Measurements from ENCODE around the gene KIAA0513.

Gene KIAA0513

DNA sequence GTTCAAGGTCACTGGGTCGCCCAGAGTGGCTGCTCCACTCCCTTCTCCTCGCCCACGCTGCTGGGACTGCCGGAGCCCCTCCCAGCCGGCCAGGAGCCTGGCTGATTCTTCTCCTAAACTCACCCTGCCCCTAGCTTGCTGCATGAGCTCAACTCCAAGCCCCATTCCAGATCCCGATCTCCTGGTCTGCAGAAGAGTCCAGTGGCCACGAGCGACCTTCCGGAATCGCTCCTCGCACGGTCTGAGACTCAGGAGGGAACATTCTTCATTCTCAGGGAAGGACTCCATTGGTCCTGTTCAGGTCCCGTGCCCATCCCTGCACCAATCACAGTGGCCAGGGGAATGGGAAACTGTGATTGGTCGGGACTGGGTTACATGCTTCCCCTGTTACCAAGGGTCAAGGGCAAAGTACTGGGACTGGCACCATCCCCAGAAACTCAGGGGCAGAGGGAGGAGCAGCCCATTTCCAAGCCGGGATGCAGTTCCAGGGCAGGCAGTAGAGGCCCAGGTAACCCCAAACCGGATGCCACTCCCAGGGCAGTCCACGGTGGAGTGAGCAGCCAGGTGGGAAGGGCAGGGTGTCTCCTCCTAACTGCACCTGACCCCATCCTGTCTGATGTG lies 109.2 kb downstream of the KIAA0513 start:
- DNase-seq (ENCODE audit: low spot score): no peak

GRCh38 chr16:85137323-85138072 lies 109.9 kb downstream of the KIAA0513 start:
- DNase-seq (ENCODE audit: low spot score): no peak

DNA sequence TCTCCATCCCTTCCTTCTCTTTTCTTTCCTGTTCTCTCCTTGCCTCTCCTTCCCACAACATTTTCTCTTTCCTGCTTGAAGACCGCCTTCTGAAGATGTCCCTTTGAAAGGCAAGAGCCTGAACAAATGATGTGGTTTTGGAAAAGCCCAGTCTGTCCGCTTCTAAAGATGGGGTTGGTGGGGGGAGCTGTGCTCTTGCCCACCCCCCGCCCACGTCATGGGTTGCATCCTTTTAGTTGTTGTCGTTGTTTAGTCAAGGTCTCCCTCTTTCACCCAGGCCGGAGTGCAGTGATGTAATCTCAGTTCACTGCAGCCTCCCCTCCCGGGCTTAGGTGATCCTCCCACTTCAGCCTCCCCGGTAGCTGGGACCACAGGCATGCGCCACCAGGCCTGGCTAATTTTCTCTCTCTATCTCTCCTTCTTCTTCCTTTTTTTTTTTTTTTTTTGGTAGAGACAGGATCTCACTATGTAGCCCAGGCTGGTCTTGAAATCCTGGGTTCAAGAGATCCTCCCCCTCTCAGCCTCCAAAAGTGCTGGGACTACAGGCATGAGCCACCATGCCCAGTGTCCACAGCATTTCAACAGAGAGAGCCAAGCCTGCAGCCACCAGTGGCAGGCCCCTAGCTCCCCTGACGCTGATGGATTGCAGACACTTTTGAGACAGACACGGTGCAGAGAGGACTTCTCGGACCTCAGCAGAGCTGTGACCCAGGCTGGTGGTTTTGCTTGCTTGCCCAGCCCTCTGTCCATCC lies 110.7 kb downstream of the KIAA0513 start:
- no peak for DNase-seq (ENCODE audit: low spot score)

DNA sequence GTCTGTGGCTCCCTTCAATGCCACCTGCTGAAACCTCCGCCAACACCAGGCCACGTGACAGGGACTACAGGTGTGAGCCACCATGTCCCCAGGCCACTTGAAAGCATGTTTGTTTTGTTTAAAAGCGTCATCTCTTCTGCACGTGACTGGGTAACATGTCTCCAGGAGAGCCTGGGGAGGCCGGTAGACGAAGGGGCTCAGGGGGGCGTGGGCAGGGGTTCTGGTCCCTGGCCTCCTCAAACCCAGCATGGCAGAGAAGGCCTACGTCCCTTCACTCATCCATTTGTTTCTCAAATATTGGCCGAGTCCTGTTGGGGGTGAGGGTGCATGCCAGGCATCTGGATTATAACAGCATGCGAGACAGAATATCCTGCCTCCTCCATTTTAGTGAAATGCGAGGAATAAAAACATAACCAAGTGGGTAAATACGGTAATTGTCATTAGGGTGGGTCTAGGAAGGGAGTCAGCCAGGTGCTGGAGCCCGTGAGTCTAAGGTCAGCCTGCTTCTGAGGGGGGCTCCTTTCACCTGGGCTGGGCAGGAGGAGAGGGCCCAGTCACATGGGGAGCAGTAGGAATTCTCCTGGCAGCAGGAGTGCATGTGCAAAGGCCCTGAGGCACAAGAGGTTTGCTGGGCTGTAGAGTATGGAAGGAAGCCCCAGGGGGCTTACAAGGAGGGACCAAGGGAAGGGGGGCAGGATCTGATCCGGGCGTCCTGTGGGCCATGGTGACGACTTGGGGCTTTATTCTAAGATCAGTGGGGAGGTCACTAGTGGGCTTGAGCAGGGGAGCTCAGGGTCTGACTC lies 111.4 kb downstream of the KIAA0513 start:
- DNase-seq (ENCODE audit: low spot score): no peak

GRCh38 chr16:85139881-85140339 lies 112.3 kb downstream of the KIAA0513 start:
- no peak for DNase-seq (ENCODE audit: low spot score)

- no peak for DNase-seq (ENCODE audit: low spot score)
Observed at GRCh38 chr16:85140455-85141012, 112.9 kb downstream of the KIAA0513 start.

DNA sequence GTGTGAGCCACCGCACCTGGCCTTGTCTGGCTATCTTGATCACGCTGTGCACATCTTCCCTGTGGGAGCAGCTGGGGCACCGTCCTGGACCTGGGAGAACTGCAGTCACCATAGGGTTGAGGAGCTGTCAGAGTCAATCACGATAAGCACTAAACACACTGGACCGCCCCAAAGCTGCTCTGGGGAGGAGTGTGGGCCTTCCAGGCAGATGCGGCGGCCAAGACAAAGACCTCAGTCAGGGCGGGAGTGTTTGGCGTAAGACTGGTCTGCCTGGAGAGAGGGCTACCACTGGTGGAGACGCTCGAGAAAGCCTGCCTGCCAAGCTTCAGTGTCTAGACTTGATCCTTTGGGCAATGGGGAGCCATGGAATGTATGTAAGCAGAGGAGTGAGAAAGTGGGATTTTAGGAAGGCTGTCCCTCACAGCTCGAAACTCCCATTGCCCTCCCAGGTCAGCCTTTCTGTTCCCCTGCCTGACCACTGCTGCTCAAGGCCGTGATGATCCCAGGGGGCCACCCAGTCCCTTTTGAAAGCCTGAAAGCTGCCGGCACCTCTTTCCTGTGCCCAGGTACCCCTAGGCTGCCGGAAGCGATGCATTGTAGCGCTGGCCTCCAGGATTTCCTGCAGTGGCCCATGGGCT lies 114.0 kb downstream of the KIAA0513 start:
- no peak for DNase-seq (ENCODE audit: low spot score)

GRCh38 chr16:85142129-85142513 lies 114.5 kb downstream of the KIAA0513 start:
- DNase-seq (ENCODE audit: low spot score): no peak

DNA sequence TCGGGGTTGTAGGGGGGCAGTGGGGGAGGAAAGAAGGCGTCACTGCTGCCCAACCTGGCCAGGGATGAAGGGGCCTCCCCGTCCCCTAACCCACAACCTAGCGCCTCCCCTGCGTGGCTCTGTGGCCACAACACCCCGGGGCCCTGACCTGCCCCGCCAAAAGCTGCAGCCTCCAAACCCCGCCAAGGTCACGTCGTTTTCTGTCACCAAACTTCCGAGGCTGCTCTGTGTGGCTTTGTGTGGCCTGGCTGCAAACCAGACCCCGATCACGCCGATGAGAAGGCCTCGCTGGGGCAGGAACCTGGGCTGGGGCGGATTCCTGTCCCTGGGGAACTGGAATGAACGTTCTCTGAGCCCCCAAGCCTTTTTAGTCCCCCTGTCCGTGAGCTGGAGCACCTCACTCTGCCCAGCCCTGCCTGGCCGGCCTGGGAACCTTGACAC lies 115.2 kb downstream of the KIAA0513 start:
- DNase-seq (ENCODE audit: low spot score): no peak
